Measurements from ENCODE around the gene PLK1. TPM values are rescaled to one million over a fixed set of nuclear protein-coding genes. Genes with fewer than 3 reads are reported as not detected.
"Not testable (repeated sequence)": the region's sequence is repeated elsewhere in the genome, so short reads cannot be mapped to it uniquely, and the experiment has no call there.

The PLK1 gene
- total RNA-seq, 2 experiments from 2014 or later = 0.84 to 0.85 TPM

GRCh38 chr16:23711785-23712184 lies 33.1 kb downstream of the PLK1 start:
- Mint-ChIP-seq H3K4me1 (ENCODE audit: low read depth) (no peaks in the 10 kb centered on the region), H3K36me3 (ENCODE audit: low read depth) (no peaks in the 10 kb centered on the region), H3K9me3 (no peaks in the 10 kb centered on the region), H3K4me3 (no peak overlapping the region), H3K27me3 (peaks cover 58% of the 10 kb centered on the region), H3K27ac (no peak overlapping the region)
- Histone ChIP-seq H3K36me3 (ENCODE audit: insufficient read depth, low read length) (no peaks in the 10 kb centered on the region), H3K4me1 (ENCODE audit: insufficient read depth, low read length) (no peaks in the 10 kb centered on the region), H3K4me3 (ENCODE audit: low read length) (no peak overlapping the region), H3K9me3 (ENCODE audit: control insufficient read depth in 1 of 2, insufficient read depth in 1 of 2, low read length in 2 of 2) (peaks cover 5 to 7% of the 10 kb centered on the region in 2 experiments), H3K27ac (ENCODE audit: low read depth in 1 of 2, low read length in 2 of 2) (no peak overlapping the region), H3K27me3 (ENCODE audit: control insufficient read depth in 1 of 2, insufficient read depth in 2 of 2, low read length in 2 of 2) (peaks cover 32 to 36% of the 10 kb centered on the region in 2 experiments)
- intact Hi-C loops (cut with DNase I, micrococcal nuclease) = no loop called here
- ATAC-seq (ENCODE audit: poor library complexity) (no peak), DNase-seq (no peak)
- ChIA-PET POLR2A (no interaction called here), CTCF (no interaction called here)
- TF ChIP-seq CTCF (IDR thresholded peaks at IDR 0.05) = no peak

- Histone ChIP-seq H3K27ac (ENCODE audit: low read depth in 1 of 2, low read length in 2 of 2) (no peak within 1 kb of the TSS), H3K4me1 (ENCODE audit: insufficient read depth, low read length) (no peaks in the 10 kb centered on the region), H3K9me3 (ENCODE audit: control insufficient read depth in 1 of 2, insufficient read depth in 1 of 2, low read length in 2 of 2) (peaks cover 5 to 7% of the 10 kb centered on the region in 2 experiments), H3K36me3 (ENCODE audit: insufficient read depth, low read length) (no peaks in the 10 kb centered on the region), H3K4me3 (ENCODE audit: low read length) (no peak within 1 kb of the TSS), H3K27me3 (ENCODE audit: control insufficient read depth in 1 of 2, insufficient read depth in 2 of 2, low read length in 2 of 2) (peaks cover 32 to 36% of the 10 kb centered on the region in 2 experiments)
- DNase-seq (no peak), ATAC-seq (ENCODE audit: poor library complexity) (no peak)
- ChIA-PET CTCF (no interaction called here), POLR2A (no interaction called here)
- H3K27ac Mint-ChIP-seq = no peak within 1 kb of the TSS
- no peak within 1 kb of the TSS for H3K4me3 Mint-ChIP-seq
- no peak for TF ChIP-seq CTCF (IDR thresholded peaks at IDR 0.05)
- H3K36me3 Mint-ChIP-seq (ENCODE audit: low read depth) = no peaks in the 10 kb centered on the region
- intact Hi-C loops (cut with DNase I, micrococcal nuclease) = no loop called here
- no peaks in the 10 kb centered on the region for H3K9me3 Mint-ChIP-seq
- no peaks in the 10 kb centered on the region for H3K4me1 Mint-ChIP-seq (ENCODE audit: low read depth)
- H3K27me3 Mint-ChIP-seq = peaks cover 63% of the 10 kb centered on the region
Observed at GRCh38 chr16:23712976-23713375, 34.3 kb downstream of the PLK1 start, which contains the start of gene ERN2. Gene ERN2 (minus strand): TSS chr16:23713222. CDS start chr16:23713187, 35 bp downstream.

GRCh38 chr16:23716484-23716883 lies 37.8 kb downstream of the PLK1 start:
- no peak for TF ChIP-seq CTCF (IDR thresholded peaks at IDR 0.05)
- H3K27me3 ChIP-seq (ENCODE audit: control insufficient read depth in 1 of 2, insufficient read depth in 2 of 2, low read length in 2 of 2) = peaks cover 25 to 26% of the 10 kb centered on the region in 2 experiments
- Mint-ChIP-seq H3K4me3 (no peak overlapping the region), H3K36me3 (ENCODE audit: low read depth) (no peaks in the 10 kb centered on the region), H3K4me1 (ENCODE audit: low read depth) (no peaks in the 10 kb centered on the region), H3K27ac (no peak overlapping the region), H3K27me3 (peaks cover 50% of the 10 kb centered on the region), H3K9me3 (no peaks in the 10 kb centered on the region)
- H3K4me3 ChIP-seq (ENCODE audit: low read length) = no peak overlapping the region
- H3K36me3 ChIP-seq (ENCODE audit: insufficient read depth, low read length) = no peaks in the 10 kb centered on the region
- CTCF ChIA-PET = no interaction called here
- no peaks in the 10 kb centered on the region for H3K9me3 ChIP-seq (ENCODE audit: control insufficient read depth in 1 of 2, insufficient read depth in 1 of 2, low read length in 2 of 2)
- POLR2A ChIA-PET = no interaction called here
- intact Hi-C loops (cut with DNase I, micrococcal nuclease) = no loop called here
- ATAC-seq (ENCODE audit: poor library complexity) = no peak
- no peak overlapping the region for H3K27ac ChIP-seq (ENCODE audit: low read depth in 1 of 2, low read length in 2 of 2)
- no peaks in the 10 kb centered on the region for H3K4me1 ChIP-seq (ENCODE audit: insufficient read depth, low read length)
- no peak for DNase-seq

- H3K27ac Mint-ChIP-seq; H3K4me3 ChIP-seq (ENCODE audit: low read length); CTCF ChIA-PET; H3K27ac ChIP-seq (ENCODE audit: low read depth in 1 of 2, low read length in 2 of 2); H3K4me1 Mint-ChIP-seq (ENCODE audit: low read depth); H3K4me1 ChIP-seq (ENCODE audit: insufficient read depth, low read length); intact Hi-C loops (cut with DNase I, micrococcal nuclease); DNase-seq; H3K4me3 Mint-ChIP-seq; H3K9me3 Mint-ChIP-seq; POLR2A ChIA-PET; ATAC-seq (ENCODE audit: poor library complexity); H3K27me3 ChIP-seq (ENCODE audit: control insufficient read depth in 1 of 2, insufficient read depth in 2 of 2, low read length in 2 of 2); H3K36me3 ChIP-seq (ENCODE audit: insufficient read depth, low read length); H3K9me3 ChIP-seq (ENCODE audit: control insufficient read depth in 1 of 2, insufficient read depth in 1 of 2, low read length in 2 of 2); H3K36me3 Mint-ChIP-seq (ENCODE audit: low read depth): not testable (repeated sequence)
- peaks cover 29% of the 10 kb centered on the region for H3K27me3 Mint-ChIP-seq
Observed at GRCh38 chr16:23722613-23723240, 44.0 kb downstream of the PLK1 start.

Data from CD4-positive, alpha-beta T cell (primary cell).